Panc1 (cell line): ENCODE data around the gene CNN2.

ENCODE experiments used
- SIN3A ChIP-seq: IDR thresholded peaks from 2 replicates; pipeline ENCODE4 v1.6.1; 2012; ENCODE audit warnings: low read depth, mild to moderate bottlenecking, low read length, moderate library complexity, borderline replicate concordance; ENCODE audit not compliant: insufficient read depth
- TF ChIP-seq, protein P1 (sequence below): fragments of 450-650 bp; IDR thresholded peaks from 2 replicates; pipeline ENCODE4 v1.5.1; 2017; ENCODE audit warnings: mild to moderate bottlenecking

- TF ChIP-seq, protein P1, sequence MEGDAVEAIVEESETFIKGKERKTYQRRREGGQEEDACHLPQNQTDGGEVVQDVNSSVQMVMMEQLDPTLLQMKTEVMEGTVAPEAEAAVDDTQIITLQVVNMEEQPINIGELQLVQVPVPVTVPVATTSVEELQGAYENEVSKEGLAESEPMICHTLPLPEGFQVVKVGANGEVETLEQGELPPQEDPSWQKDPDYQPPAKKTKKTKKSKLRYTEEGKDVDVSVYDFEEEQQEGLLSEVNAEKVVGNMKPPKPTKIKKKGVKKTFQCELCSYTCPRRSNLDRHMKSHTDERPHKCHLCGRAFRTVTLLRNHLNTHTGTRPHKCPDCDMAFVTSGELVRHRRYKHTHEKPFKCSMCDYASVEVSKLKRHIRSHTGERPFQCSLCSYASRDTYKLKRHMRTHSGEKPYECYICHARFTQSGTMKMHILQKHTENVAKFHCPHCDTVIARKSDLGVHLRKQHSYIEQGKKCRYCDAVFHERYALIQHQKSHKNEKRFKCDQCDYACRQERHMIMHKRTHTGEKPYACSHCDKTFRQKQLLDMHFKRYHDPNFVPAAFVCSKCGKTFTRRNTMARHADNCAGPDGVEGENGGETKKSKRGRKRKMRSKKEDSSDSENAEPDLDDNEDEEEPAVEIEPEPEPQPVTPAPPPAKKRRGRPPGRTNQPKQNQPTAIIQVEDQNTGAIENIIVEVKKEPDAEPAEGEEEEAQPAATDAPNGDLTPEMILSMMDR = no peak
- TF ChIP-seq SIN3A = no peak
Observed at GRCh38 chr19:1051791-1052190, 25.4 kb downstream of the CNN2 start.
